ENCODE results near the gene GASK1A. TPM values are rescaled to one million over a fixed set of nuclear protein-coding genes. Genes with fewer than 3 reads are reported as not detected.

GASK1A gene
- total RNA-seq, 2 experiments from 2014 or later, result 0.28 TPM; not detected in 1

- H3K4me3 Mint-ChIP-seq, result no peak overlapping the region
- Histone ChIP-seq H3K4me1 (ENCODE audit: insufficient read depth, low read length) (peaks cover 9% of the 10 kb centered on the region), H3K36me3 (ENCODE audit: insufficient read depth, low read length) (no peaks in the 10 kb centered on the region), H3K9me3 (ENCODE audit: control insufficient read depth in 1 of 2, insufficient read depth in 1 of 2, low read length in 2 of 2) (no peaks in the 10 kb centered on the region), H3K4me3 (ENCODE audit: low read length) (no peak overlapping the region), H3K27ac (ENCODE audit: low read depth in 1 of 2, low read length in 2 of 2) (no peak overlapping the region), H3K27me3 (ENCODE audit: control insufficient read depth in 1 of 2, insufficient read depth in 2 of 2, low read length in 2 of 2) (no peaks in the 10 kb centered on the region)
- peaks cover 4% of the 10 kb centered on the region for H3K27me3 Mint-ChIP-seq
- H3K4me1 Mint-ChIP-seq (ENCODE audit: low read depth), result peaks cover 29% of the 10 kb centered on the region
- ChIA-PET CTCF (no interaction called here), POLR2A (interaction anchor here (0.6 kb wide), 1 partner anchor 72 kb away, joined by 3 read pairs; no protein-coding TSS in a partner anchor)
- ATAC-seq (ENCODE audit: poor library complexity) (no peak), DNase-seq (no peak)
- H3K27ac Mint-ChIP-seq, result no peak overlapping the region
- intact Hi-C loops (cut with DNase I, micrococcal nuclease), result loop anchor here (2.0 to 10.0 kb wide), 7 partner anchors 111 to 1237 kb away; no protein-coding TSS in a partner anchor
- no peak for TF ChIP-seq CTCF (IDR thresholded peaks at IDR 0.05)
- H3K9me3 Mint-ChIP-seq, result no peaks in the 10 kb centered on the region
- H3K36me3 Mint-ChIP-seq (ENCODE audit: low read depth), result no peaks in the 10 kb centered on the region
Measured at GRCh38 chr3:42960282-42960681, 18.8 kb upstream of the GASK1A start.

- H3K4me3 ChIP-seq (ENCODE audit: low read length), result no peak overlapping the region
- Mint-ChIP-seq H3K4me1 (ENCODE audit: low read depth) (peaks cover 34% of the 10 kb centered on the region), H3K27me3 (peaks cover 4% of the 10 kb centered on the region), H3K36me3 (ENCODE audit: low read depth) (no peaks in the 10 kb centered on the region), H3K27ac (no peak overlapping the region), H3K9me3 (no peaks in the 10 kb centered on the region), H3K4me3 (no peak overlapping the region)
- H3K36me3 ChIP-seq (ENCODE audit: insufficient read depth, low read length), result no peaks in the 10 kb centered on the region
- DNase-seq (no peak), ATAC-seq (ENCODE audit: poor library complexity) (no peak)
- ChIA-PET CTCF (interaction anchor here (1.7 kb wide), 1 partner anchor 542 kb away, joined by 8 read pairs; no protein-coding TSS in a partner anchor), POLR2A (no interaction called here)
- no peaks in the 10 kb centered on the region for H3K9me3 ChIP-seq (ENCODE audit: control insufficient read depth in 1 of 2, insufficient read depth in 1 of 2, low read length in 2 of 2)
- intact Hi-C loops (cut with DNase I, micrococcal nuclease), result loop anchor here (1.0 to 10.0 kb wide), 10 partner anchors 110 to 1237 kb away; no protein-coding TSS in a partner anchor
- H3K4me1 ChIP-seq (ENCODE audit: insufficient read depth, low read length), result peaks cover 12% of the 10 kb centered on the region
- no peak overlapping the region for H3K27ac ChIP-seq (ENCODE audit: low read depth in 1 of 2, low read length in 2 of 2)
- H3K27me3 ChIP-seq (ENCODE audit: control insufficient read depth in 1 of 2, insufficient read depth in 2 of 2, low read length in 2 of 2), result no peaks in the 10 kb centered on the region
- TF ChIP-seq CTCF (IDR thresholded peaks at IDR 0.05), result no peak
Measured at GRCh38 chr3:42960786-42961185, 18.3 kb upstream of the GASK1A start.

DNA sequence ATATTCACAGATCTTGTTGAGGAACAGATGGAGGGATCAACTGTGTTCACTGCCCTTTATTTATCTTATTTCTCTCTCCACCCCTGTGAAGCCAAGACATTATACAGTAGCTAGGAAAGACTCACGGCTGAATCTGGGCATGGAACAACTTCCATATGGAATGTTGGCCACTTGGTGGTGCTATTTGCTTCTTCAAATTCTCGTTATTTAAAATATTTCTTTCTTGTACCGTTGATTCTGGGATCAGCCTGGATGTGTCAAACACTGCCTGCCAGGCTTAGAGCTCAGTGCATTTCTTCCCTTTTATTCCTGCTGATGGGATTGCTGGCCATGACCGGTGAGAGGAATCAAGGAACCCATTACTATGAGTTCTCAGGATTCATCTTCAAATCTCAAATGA is 17.5 kb upstream of the GASK1A start:
- intact Hi-C loops (cut with DNase I, micrococcal nuclease), result loop anchor here (1.0 to 10.0 kb wide), 10 partner anchors 109 to 1236 kb away; no protein-coding TSS in a partner anchor
- H3K4me3 Mint-ChIP-seq, result no peak overlapping the region

More for the DNA sequence above, 17.5 kb upstream of the GASK1A start:
- Mint-ChIP-seq H3K27me3 (peaks cover 4% of the 10 kb centered on the region), H3K36me3 (ENCODE audit: low read depth) (no peaks in the 10 kb centered on the region), H3K27ac (no peak overlapping the region), H3K4me1 (ENCODE audit: low read depth) (peaks cover 37% of the 10 kb centered on the region), H3K9me3 (no peaks in the 10 kb centered on the region)
- TF ChIP-seq CTCF (IDR thresholded peaks at IDR 0.05), result peak; percentile 71
- H3K9me3 ChIP-seq (ENCODE audit: control insufficient read depth in 1 of 2, insufficient read depth in 1 of 2, low read length in 2 of 2), result no peaks in the 10 kb centered on the region
- H3K4me3 ChIP-seq (ENCODE audit: low read length), result no peak overlapping the region
- CTCF ChIA-PET, result interaction anchor here (0.5 to 2.4 kb wide), 6 partner anchors 10 to 541 kb away, joined by 3 to 8 read pairs (median 4); no protein-coding TSS in a partner anchor
- H3K36me3 ChIP-seq (ENCODE audit: insufficient read depth, low read length), result no peaks in the 10 kb centered on the region
- peak in 7 of 14 experiments; percentile 4 to 66 (median 54) for DNase-seq
- no peak for ATAC-seq (ENCODE audit: poor library complexity)
- no peaks in the 10 kb centered on the region for H3K27me3 ChIP-seq (ENCODE audit: control insufficient read depth in 1 of 2, insufficient read depth in 2 of 2, low read length in 2 of 2)
- peaks cover 12% of the 10 kb centered on the region for H3K4me1 ChIP-seq (ENCODE audit: insufficient read depth, low read length)
- POLR2A ChIA-PET, result interaction anchor here (0.6 to 1.2 kb wide), 5 partner anchors 126 to 262 kb away, joined by 3 to 7 read pairs (median 3); no protein-coding TSS in a partner anchor
- H3K27ac ChIP-seq (ENCODE audit: low read depth in 1 of 2, low read length in 2 of 2), result no peak overlapping the region
